Activated naive CD8-positive, alpha-beta T cell treated with anti-CD3 and anti-CD28 coated beads, Interleukin-2, amount 10 ng/mL, durations not matched to agents 7 days and 5 days (primary cell): ENCODE measurements around the gene LIPK. TPM values are rescaled to one million over a fixed set of nuclear protein-coding genes. Genes with fewer than 3 reads are reported as not detected.
"Not testable (repeated sequence)": the region's sequence is repeated elsewhere in the genome, so short reads cannot be mapped to it uniquely, and the experiment has no call there.

Experiments
- ATAC-seq: fragments of 150-1000 bp; cut with Tn5 transposase; one replicate; pipeline ENCODE4 v1.10.0; 2021; ENCODE audit warnings: low read depth, moderate library complexity
- POLR2A ChIA-PET: fragments of 350-600 bp; sonication (Branson Sonifier 250); formaldehyde crosslinking; loops from one replicate; lab custom pipeline; 2021; ENCODE audit warnings: antibody characterized with exemption; lab: Charles Lee
- DNase-seq: peaks from one replicate; pipeline ENCODE4 v3.0.0; 2021
- H3K27ac Mint-ChIP-seq: one replicate; pipeline ENCODE4 v1.8.0; 2022; ENCODE audit warnings: mild to moderate bottlenecking, mixed read lengths
- H3K27me3 Mint-ChIP-seq: one replicate; pipeline ENCODE4 v1.8.0; 2022; ENCODE audit warnings: mild to moderate bottlenecking, moderate library complexity, mixed read lengths
- H3K36me3 Mint-ChIP-seq: one replicate; pipeline ENCODE4 v1.8.0; 2021; ENCODE audit warnings: mild to moderate bottlenecking, mixed read lengths
- H3K4me1 Mint-ChIP-seq: one replicate; pipeline ENCODE4 v1.8.0; 2021; ENCODE audit warnings: mixed read lengths
- H3K4me3 Mint-ChIP-seq: one replicate; pipeline ENCODE4 v1.8.0; 2022; ENCODE audit warnings: mild to moderate bottlenecking, moderate library complexity, mixed read lengths
- H3K9me3 Mint-ChIP-seq: one replicate; pipeline ENCODE4 v1.8.0; 2021; ENCODE audit warnings: mixed read lengths
- total RNA-seq, 2 experiments: library from RNA; stranded (reverse); gene quantifications; one replicate each; pipeline ENCODE4 v1.2.3, GENCODE V29; 2021

LIPK gene
- total RNA-seq, 2 experiments from 2014 or later = not detected

DNA sequence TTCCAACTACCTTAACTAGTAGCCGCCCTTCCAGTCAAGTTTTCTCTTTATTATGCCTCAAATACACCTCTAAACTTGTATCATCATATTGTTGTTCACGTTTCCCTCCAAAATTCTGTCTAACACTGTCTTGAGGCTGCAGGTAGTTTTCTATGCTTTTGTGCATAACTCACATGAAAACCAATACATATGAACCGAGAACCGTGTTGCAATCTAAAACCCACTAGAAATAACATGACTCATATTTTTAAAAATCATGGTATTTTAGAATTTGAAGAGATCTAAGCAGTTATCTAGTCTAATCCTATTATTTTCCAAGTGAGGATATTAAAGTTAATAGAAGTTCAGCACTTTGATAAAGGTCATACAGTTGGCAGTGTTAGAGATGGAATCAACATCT lies 23.6 kb upstream of the LIPK start:
- DNase-seq = no peak
- Mint-ChIP-seq H3K27ac (no peak overlapping the region), H3K4me1 (no peaks in the 10 kb centered on the region), H3K36me3 (no peaks in the 10 kb centered on the region), H3K9me3 (no peaks in the 10 kb centered on the region), H3K4me3 (no peak overlapping the region), H3K27me3 (peaks cover 23% of the 10 kb centered on the region)
- no peak for ATAC-seq
- POLR2A ChIA-PET = no interaction called here

DNA sequence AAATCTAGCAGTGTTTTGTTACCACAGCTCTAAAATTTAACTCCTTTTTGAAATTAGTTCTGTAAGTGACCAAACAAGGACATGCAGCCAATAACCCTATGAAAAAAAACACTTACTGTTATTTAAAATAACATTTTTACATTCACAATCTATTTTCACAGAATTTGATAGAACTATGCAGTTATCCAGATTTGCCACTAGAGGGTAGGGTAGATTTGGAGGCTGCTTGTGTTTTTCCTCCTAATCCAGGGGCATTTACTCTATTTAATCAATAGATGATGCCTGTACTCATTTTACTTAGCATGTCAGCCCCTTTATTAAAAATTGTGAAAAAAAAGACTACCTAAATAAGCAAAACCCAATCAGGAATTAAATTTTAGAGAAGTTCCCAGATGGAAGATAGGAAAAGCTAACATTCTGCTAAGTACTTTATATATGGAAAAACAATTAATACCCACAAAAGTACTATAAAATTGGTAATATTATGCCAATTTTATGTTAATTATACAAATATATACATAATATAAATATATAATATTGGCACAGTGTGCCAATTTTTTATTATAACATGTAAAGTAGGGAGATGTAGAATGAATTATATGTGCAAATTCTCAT lies 18.1 kb upstream of the LIPK start:
- DNase-seq = no peak
- no peak for ATAC-seq
- POLR2A ChIA-PET = no interaction called here
- Mint-ChIP-seq H3K27ac (no peak overlapping the region), H3K27me3 (peaks cover 27% of the 10 kb centered on the region), H3K4me1 (no peaks in the 10 kb centered on the region), H3K9me3 (no peaks in the 10 kb centered on the region), H3K36me3 (no peaks in the 10 kb centered on the region), H3K4me3 (no peak overlapping the region)

DNA sequence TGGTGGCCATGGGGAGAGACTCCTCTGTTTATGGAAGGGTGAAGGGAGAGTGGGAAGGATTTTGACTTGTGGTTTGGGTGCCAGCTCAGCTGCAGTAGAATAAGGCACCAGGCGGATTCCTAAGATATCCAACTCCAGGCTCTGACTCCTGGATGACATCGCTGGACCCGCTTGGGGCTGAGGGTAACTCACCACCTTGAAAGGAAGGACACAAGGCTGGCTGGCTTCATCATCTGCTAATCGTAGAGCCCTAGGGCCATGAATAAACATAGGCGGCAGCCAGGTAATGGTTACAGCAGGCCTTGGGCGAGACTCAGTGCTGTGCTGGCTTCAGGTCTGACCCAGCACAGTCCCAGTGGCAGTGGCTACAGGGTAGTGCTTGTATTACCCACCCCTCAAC lies 16.7 kb upstream of the LIPK start:
- Mint-ChIP-seq H3K4me1 (no peaks in the 10 kb centered on the region), H3K27ac (no peak overlapping the region), H3K4me3 (no peak overlapping the region), H3K36me3 (no peaks in the 10 kb centered on the region), H3K27me3 (peaks cover 28% of the 10 kb centered on the region), H3K9me3 (no peaks in the 10 kb centered on the region)
- no peak for DNase-seq
- POLR2A ChIA-PET = no interaction called here
- ATAC-seq = no peak

DNA sequence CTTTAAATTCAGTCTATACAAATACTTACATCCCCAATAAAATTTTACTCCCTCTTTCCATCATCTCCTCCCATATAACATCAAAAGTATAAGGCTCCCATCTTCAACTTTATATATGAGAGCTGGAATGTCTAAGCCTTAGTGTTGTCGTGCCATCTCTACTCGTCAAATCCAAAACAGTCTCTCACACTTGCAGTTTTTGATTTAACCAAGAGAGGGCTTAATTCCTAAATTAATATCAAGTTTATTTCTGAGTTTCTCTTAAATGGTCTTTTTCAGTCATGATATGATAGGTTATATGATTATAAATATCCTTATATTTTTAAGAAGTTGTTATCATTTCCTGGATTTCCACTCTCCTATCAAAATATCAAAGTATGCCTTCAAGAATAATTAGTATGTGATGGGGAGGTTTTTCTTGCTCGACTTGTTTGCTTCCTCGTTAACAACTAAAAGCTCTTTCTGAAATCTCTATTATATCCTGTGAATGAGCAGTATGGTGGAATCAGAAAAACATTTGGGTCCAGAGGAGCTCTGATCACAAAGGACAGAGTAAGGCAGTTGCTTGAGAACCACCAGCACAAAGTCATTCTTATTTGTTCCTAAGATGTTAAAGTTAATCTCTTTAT lies 12.5 kb upstream of the LIPK start:
- H3K4me3 Mint-ChIP-seq = no peak overlapping the region
- no peak overlapping the region for H3K27ac Mint-ChIP-seq
- no peaks in the 10 kb centered on the region for H3K36me3 Mint-ChIP-seq
- POLR2A ChIA-PET = no interaction called here
- no peaks in the 10 kb centered on the region for H3K9me3 Mint-ChIP-seq
- peaks cover 36% of the 10 kb centered on the region for H3K27me3 Mint-ChIP-seq
- H3K4me1 Mint-ChIP-seq = no peaks in the 10 kb centered on the region
- DNase-seq (no peak), ATAC-seq (no peak)

DNA sequence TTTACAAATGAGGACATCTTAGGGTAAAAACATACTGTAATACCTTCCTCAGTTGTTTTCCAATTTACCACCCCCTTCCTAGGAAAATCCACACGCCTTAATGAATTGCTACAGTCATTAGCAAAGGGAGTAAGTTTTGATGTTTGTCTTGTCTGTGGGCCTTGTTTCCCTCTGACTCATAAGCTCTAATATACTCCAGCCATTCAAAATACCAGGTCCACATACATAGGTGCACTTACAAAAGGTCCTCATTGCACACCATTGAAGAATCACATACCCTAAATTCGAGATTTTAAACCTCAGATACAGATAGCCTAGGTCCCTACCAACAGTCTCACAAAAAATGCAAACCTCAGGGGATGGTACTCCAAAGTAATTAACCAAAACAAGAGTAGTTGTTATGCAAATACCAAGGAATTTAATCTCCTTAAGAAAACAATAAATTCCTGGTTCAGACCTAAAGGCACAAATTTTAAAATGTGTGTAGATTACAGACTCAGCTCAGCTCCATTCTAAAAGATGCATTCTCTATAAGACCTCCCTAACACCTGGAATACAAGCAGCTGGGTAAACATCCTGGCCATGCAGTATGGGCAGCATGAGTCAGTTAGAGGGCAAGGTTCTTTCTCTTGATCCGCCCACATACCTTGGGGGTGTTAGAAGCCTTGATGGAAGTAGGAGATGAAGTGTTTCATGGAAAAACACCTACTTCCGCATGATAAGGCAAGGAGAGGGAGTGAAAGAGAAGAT lies 3.0 kb upstream of the LIPK start:
- H3K27me3 Mint-ChIP-seq = peaks cover 8% of the 10 kb centered on the region
- H3K27ac Mint-ChIP-seq = no peak overlapping the region
- H3K4me1 Mint-ChIP-seq = no peaks in the 10 kb centered on the region
- POLR2A ChIA-PET = no interaction called here
- H3K4me3 Mint-ChIP-seq = no peak overlapping the region
- H3K36me3 Mint-ChIP-seq = no peaks in the 10 kb centered on the region
- ATAC-seq (no peak), DNase-seq (no peak)
- H3K9me3 Mint-ChIP-seq = no peaks in the 10 kb centered on the region

DNA sequence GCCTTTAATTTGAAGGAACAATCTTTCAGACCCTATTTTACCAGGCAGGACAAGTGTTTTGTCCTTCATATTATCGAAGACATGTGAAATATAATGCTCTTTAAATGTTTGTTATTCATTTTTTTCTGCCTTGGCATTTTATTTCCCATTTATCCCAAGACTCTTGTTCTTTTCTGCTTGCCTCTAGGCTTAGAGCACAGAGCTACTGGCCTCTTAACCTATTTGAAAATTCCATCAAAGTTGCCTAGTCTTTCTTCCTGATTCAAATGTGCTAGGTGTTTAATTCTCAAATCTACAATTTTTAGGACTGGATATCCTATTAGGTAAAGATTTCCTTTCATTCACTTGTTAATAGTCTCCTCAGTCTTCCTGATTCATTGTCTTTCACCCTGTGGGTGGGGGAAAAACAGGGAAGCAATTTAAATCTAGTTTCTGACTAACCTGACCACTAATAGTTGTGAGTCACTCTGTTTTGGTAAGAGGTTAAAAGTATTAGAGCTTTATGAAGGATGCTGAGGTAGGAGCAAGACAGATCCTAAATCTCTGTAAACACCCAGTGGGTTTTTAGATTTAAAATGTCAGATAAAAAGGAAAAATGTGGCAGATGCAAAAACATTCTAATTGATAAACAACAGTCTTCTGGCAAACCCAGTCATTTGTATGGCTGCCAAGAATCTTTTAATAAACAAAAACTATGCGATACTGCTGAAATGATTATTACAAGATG lies 1.5 kb downstream of the LIPK start:
- H3K27me3 Mint-ChIP-seq = peaks cover 7% of the 10 kb centered on the region
- no peak overlapping the region for H3K4me3 Mint-ChIP-seq
- no peak for ATAC-seq
- H3K9me3 Mint-ChIP-seq = no peaks in the 10 kb centered on the region
- no peaks in the 10 kb centered on the region for H3K4me1 Mint-ChIP-seq
- H3K27ac Mint-ChIP-seq = no peak overlapping the region
- no peaks in the 10 kb centered on the region for H3K36me3 Mint-ChIP-seq
- POLR2A ChIA-PET = no interaction called here
- DNase-seq = no peak

DNA sequence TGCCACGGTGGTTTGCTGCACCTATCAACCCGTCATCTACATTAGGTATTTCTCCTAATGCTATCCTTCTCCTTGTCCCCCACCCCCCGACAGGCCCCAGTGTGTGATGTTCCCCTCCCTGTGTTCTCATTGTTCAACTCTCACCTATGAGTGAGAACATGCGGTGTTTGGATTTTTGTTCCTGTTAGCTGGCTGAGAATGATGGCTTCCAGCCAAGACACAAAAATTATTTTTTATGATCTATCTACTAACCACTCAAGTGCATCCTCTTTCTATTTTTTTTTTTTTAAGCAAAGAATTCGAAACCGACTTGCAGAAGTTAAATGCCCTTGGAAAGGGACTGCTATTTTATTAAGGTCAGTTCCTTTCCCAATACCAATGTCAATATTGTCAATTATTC lies 3.3 kb downstream of the LIPK start:
- H3K4me1 Mint-ChIP-seq, H3K36me3 Mint-ChIP-seq, H3K4me3 Mint-ChIP-seq, H3K27ac Mint-ChIP-seq, H3K9me3 Mint-ChIP-seq, H3K27me3 Mint-ChIP-seq, DNase-seq, ATAC-seq, POLR2A ChIA-PET: not testable (repeated sequence)

DNA sequence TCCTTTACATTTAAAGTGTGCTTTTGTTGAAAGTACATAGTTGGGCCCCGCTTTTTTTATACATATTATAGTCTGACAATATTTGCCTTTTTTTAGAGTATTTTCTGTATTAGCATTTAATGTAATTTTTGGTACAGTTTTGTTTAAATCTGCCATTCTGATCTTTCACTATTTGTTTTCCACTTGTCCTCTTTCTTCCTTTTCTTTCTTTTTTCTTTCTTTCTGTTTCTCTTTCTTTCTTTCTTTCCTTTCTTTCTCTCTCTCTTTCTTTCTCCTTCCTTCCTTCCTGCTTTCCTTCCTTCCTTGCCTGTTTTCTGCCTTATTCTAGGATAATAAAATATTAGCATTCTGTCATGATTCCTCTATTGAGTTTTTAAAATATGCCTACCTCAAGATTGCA lies 9.5 kb downstream of the LIPK start:
- Mint-ChIP-seq H3K27ac (no peak overlapping the region), H3K27me3 (peaks cover 12% of the 10 kb centered on the region), H3K4me3 (no peak overlapping the region), H3K4me1 (no peaks in the 10 kb centered on the region), H3K9me3 (no peaks in the 10 kb centered on the region), H3K36me3 (no peaks in the 10 kb centered on the region)
- POLR2A ChIA-PET = no interaction called here
- no peak for DNase-seq
- ATAC-seq = no peak

DNA sequence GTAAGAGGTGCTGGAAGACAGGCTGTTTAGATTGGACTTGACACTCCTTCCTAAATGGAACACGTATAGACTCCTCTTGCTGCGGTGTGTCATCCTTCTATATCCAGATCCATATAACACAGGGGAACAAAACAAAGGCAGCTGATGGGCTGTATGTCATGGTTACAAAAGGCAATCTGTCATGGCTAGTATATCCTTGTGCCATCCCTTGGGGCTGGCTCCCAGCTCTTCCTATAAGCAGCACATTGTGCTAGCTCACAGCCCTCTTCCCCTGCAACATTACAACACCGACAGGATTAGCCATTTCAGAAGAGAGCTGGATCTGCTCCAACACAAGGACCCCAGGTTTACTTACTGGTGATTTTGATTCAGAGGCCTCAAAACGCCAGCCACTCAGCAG lies 15.3 kb downstream of the LIPK start:
- H3K9me3 Mint-ChIP-seq = no peaks in the 10 kb centered on the region
- no peaks in the 10 kb centered on the region for H3K36me3 Mint-ChIP-seq
- peaks cover 5% of the 10 kb centered on the region for H3K27me3 Mint-ChIP-seq
- H3K4me1 Mint-ChIP-seq = peaks cover 6% of the 10 kb centered on the region
- ATAC-seq (no peak), DNase-seq (no peak)
- no peak overlapping the region for H3K4me3 Mint-ChIP-seq
- POLR2A ChIA-PET = no interaction called here
- H3K27ac Mint-ChIP-seq = no peak overlapping the region

DNA sequence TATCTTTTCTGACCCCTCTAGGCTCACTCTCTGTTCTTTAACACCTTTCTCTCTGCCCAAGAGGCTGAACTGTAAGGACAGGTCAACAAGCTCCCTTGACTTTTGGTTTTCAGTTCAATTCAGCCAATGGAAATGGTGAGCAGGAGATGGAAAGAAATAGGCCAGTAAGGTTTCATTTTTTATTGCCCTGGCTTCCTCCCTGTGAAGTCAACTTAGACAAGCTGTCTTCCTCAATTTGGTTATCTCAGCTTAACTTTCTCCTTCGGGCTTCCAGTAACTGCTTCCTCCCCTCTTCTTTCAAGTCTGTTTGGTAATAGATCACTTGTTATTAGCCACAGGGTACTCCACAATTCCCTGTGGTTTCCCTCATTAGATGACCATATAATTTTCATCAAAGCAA lies 19.7 kb downstream of the LIPK start:
- H3K36me3 Mint-ChIP-seq = no peaks in the 10 kb centered on the region
- H3K9me3 Mint-ChIP-seq = no peaks in the 10 kb centered on the region
- H3K27me3 Mint-ChIP-seq = peaks cover 10% of the 10 kb centered on the region
- peak overlapping the region; percentile 9 for H3K4me3 Mint-ChIP-seq
- H3K4me1 Mint-ChIP-seq = peaks cover 6% of the 10 kb centered on the region
- peak; percentile 56 for ATAC-seq
- POLR2A ChIA-PET = no interaction called here
- H3K27ac Mint-ChIP-seq = no peak overlapping the region
- no peak for DNase-seq

DNA sequence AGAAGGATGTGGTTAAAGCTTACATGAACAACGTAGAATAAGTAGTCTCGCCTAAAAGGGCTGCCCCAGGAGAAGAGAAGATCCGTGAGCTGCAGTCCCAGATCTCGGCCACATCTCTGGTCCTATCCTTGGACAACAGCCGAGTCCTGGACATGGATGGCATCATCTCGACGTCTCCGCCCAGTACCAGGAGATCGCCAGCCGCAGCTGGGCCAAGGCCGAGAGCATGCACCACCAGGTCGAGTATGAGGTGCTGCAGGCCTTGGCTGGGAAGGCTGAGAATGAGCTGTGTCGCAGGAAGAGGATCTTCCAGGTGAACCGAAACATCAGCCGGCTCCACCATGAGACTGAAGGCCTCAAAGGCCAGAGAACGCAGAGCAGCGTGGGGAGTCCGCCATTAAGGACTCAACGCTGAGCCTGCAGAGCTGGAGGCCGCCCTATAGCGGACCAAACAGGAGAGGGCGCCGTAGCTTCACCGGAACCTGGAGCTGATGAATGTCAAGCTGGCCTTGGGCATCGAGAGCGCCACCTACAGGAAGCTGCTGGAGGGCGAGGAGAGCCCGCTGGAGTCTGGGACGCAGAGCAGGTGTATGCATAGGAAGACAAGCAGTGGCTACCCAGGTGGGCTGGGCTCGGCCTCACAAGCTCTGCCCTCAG lies 22.2 kb downstream of the LIPK start:
- ATAC-seq = no peak
- POLR2A ChIA-PET = no interaction called here

DNA sequence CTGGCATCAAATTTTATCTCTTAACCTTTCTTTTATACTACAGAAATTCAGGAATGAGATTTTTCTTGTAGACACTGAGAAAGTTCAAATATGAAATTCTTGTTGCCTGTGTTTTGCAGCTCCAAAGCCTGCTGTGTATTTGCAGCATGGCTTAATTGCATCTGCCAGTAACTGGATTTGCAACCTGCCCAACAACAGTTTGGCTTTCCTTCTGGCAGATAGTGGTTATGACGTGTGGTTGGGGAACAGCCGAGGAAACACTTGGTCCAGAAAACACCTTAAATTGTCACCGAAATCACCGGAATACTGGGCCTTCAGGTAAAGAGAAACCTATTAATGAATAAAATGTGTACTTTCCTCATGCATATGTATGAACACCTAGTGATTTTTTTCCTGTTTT lies 24.8 kb downstream of the LIPK start:
- ATAC-seq (no peak), DNase-seq (no peak)
- no peak overlapping the region for H3K27ac Mint-ChIP-seq
- H3K9me3 Mint-ChIP-seq = no peaks in the 10 kb centered on the region
- no peak overlapping the region for H3K4me3 Mint-ChIP-seq
- peaks cover 10% of the 10 kb centered on the region for H3K27me3 Mint-ChIP-seq
- H3K4me1 Mint-ChIP-seq = peaks cover 3% of the 10 kb centered on the region
- no peaks in the 10 kb centered on the region for H3K36me3 Mint-ChIP-seq
- POLR2A ChIA-PET = no interaction called here

More for the DNA sequence above, 22.2 kb downstream of the LIPK start:
- Mint-ChIP-seq H3K4me1 (peaks cover 7% of the 10 kb centered on the region), H3K27me3 (peaks cover 10% of the 10 kb centered on the region), H3K36me3 (no peaks in the 10 kb centered on the region), H3K27ac (no peak overlapping the region), H3K4me3 (no peak overlapping the region), H3K9me3 (no peaks in the 10 kb centered on the region)
- DNase-seq = peak; percentile 53

DNA sequence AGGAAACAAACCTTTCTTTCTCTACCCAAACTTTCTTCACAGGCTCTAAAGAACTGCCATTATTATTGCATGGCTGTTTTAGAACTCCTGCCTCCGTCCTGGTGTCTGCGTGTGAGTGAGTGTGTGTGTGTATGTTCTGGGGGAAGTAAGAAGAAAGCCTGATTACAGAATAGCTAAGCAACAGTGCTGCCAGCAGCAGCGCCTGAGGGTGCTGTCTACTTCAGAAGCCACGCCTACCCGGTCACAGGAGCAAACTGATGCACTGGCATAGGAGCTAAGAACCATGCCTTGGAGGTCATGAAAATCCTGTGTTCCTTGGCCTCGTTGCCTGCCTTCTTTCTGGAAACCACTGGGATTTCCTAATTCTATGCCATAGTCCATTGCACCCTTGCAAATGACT lies 25.2 kb downstream of the LIPK start:
- Mint-ChIP-seq H3K4me3 (no peak overlapping the region), H3K27ac (no peak overlapping the region), H3K27me3 (peaks cover 13% of the 10 kb centered on the region), H3K4me1 (peaks cover 1% of the 10 kb centered on the region), H3K9me3 (no peaks in the 10 kb centered on the region), H3K36me3 (no peaks in the 10 kb centered on the region)
- POLR2A ChIA-PET = no interaction called here
- ATAC-seq (no peak), DNase-seq (no peak)
